ENCODE data around the gene VRK1. TPM values are rescaled to one million over a fixed set of nuclear protein-coding genes. Genes with fewer than 3 reads are reported as not detected.

VRK1 gene
- total RNA-seq, 1 donor from 2014 or later: 20.0 TPM

DNA sequence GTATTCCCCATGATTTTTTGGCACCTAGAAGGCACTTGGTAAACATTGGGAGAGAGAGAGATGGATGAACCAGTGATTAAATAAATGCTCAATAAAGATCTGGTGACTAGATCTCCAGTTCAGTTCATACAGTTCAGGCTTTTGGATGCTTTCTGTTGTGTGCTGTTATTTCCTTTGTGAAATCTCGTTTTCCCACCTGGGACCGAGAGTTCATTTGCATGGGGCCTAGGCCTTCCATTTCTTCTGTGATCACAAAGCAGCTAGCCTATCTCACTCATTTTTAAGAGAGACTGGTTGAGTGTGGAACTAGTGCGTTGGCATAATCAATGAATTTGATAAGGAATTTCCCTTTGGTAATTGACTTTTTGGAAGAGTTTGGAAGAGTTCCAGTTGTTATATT is 104.0 kb downstream of the VRK1 start:
- TF ChIP-seq, protein P1, sequence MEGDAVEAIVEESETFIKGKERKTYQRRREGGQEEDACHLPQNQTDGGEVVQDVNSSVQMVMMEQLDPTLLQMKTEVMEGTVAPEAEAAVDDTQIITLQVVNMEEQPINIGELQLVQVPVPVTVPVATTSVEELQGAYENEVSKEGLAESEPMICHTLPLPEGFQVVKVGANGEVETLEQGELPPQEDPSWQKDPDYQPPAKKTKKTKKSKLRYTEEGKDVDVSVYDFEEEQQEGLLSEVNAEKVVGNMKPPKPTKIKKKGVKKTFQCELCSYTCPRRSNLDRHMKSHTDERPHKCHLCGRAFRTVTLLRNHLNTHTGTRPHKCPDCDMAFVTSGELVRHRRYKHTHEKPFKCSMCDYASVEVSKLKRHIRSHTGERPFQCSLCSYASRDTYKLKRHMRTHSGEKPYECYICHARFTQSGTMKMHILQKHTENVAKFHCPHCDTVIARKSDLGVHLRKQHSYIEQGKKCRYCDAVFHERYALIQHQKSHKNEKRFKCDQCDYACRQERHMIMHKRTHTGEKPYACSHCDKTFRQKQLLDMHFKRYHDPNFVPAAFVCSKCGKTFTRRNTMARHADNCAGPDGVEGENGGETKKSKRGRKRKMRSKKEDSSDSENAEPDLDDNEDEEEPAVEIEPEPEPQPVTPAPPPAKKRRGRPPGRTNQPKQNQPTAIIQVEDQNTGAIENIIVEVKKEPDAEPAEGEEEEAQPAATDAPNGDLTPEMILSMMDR (IDR thresholded peaks at IDR 0.05; ENCODE audit: unreplicated experiment): no peak
- H3K9me3 Mint-ChIP-seq: no peaks in the 10 kb centered on the region
- DNase-seq (ENCODE audit: low spot score in 2 of 2, unreplicated experiment in 2 of 2): no peak
- H3K27ac Mint-ChIP-seq: no peak overlapping the region
- H3K27me3 Mint-ChIP-seq (ENCODE audit: low read depth): no peaks in the 10 kb centered on the region
- no peaks in the 10 kb centered on the region for H3K36me3 Mint-ChIP-seq
- no peaks in the 10 kb centered on the region for H3K4me1 Mint-ChIP-seq
- no peak overlapping the region for H3K4me3 Mint-ChIP-seq

DNA sequence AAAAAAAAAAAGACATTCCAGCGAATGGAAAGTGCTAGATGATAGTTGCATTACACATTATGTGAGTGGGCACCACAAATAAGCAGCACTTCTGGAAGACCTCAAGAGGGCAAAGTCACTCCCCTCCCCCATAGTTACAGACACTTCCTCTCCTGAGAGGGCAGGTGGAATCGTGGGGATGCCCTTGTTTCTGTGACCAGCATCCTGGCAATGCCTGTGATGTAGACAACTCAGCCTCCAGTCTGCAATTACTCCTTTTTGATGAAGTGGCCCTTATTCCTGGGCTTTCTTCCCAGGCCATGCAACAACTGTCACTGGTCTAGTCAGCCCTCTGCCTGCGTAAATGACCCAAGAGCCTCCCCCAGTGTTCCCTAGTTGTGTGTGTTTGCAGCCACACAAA is 104.8 kb downstream of the VRK1 start:
- H3K36me3 Mint-ChIP-seq: no peaks in the 10 kb centered on the region
- DNase-seq (ENCODE audit: low spot score in 2 of 2, unreplicated experiment in 2 of 2): no peak
- no peaks in the 10 kb centered on the region for H3K27me3 Mint-ChIP-seq (ENCODE audit: low read depth)
- H3K9me3 Mint-ChIP-seq: no peaks in the 10 kb centered on the region
- no peak overlapping the region for H3K27ac Mint-ChIP-seq
- TF ChIP-seq, protein P1 (IDR thresholded peaks at IDR 0.05; ENCODE audit: unreplicated experiment): no peak
- H3K4me3 Mint-ChIP-seq: no peak overlapping the region
- H3K4me1 Mint-ChIP-seq: no peaks in the 10 kb centered on the region

DNA sequence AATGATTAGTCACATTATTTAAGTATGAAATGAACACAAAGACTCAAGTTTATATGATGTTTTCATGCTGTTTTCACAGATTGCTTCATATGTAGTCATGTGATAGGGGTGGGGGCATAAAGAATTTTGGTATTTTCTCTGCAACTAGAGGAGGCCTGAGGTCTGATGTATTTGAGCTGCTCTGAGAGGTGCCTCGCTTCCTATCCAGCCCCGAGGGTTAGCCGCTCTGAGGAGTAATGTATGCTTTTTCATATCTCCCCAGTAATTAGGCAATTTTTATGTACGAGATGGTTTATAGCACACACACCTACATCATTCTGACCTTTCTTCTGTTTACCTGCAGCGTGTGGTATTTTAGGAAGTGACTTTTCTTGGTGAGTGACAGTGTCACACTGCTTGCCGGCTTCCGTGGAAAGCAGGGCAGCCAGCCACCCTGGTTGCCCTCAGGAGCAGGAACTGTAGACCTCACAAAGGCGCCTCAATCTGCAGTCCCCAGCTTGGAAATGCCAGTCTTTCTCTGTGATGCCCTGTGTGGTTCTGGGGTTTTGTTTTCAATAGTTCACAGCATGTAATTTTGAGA is 106.4 kb downstream of the VRK1 start:
- no peaks in the 10 kb centered on the region for H3K4me1 Mint-ChIP-seq
- TF ChIP-seq, protein P1 (IDR thresholded peaks at IDR 0.05; ENCODE audit: unreplicated experiment): no peak
- peaks cover 2% of the 10 kb centered on the region for H3K36me3 Mint-ChIP-seq
- H3K27ac Mint-ChIP-seq: no peak overlapping the region
- no peaks in the 10 kb centered on the region for H3K27me3 Mint-ChIP-seq (ENCODE audit: low read depth)
- no peak overlapping the region for H3K4me3 Mint-ChIP-seq
- H3K9me3 Mint-ChIP-seq: peaks cover 5% of the 10 kb centered on the region
- DNase-seq (ENCODE audit: low spot score in 2 of 2, unreplicated experiment in 2 of 2): no peak

DNA sequence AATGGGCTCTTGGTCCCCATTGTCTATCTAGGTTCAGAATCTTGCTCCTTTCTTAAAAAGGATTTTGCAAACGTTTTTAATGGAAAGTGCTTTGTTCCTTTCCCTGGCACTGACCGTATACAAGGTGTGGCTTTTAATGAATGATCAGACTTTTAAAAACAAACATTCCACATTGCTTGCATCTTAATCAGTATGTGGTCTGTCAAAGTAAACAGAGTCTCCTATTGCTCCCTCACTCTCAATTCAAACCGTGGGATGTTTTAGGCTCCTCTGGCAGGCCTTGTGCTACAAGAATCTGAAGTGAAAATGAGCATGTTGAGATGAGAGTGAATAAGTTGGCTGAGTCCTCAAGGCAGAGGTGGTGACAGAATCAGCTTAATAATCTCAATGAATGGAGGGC is 107.0 kb downstream of the VRK1 start:
- H3K27ac Mint-ChIP-seq: no peak overlapping the region
- TF ChIP-seq, protein P1 (IDR thresholded peaks at IDR 0.05; ENCODE audit: unreplicated experiment): no peak

DNA sequence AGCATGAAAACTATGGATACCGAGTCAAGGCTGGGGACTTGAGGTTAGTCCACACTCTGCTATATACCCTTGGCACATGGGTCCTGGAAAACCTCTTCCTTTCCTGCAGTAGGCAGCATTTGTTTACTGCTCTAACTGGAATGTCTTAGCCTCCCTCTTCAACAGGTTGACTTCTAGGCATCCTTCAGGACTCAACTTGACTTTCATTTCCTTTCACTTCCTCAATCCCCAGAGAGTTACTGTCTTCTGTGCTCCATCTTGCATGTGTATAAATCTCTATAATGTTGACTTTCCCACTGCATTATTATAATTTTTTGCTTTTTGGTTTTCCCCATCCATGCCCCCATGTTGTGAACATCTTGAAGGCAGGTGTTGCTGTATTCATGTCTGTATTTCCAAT is 107.9 kb downstream of the VRK1 start:
- Mint-ChIP-seq H3K27ac (no peak overlapping the region), H3K27me3 (ENCODE audit: low read depth) (no peaks in the 10 kb centered on the region), H3K4me1 (no peaks in the 10 kb centered on the region), H3K9me3 (peaks cover 19% of the 10 kb centered on the region), H3K4me3 (no peak overlapping the region), H3K36me3 (peaks cover 11% of the 10 kb centered on the region)
- no peak for DNase-seq (ENCODE audit: low spot score in 2 of 2, unreplicated experiment in 2 of 2)
- TF ChIP-seq, protein P1 (IDR thresholded peaks at IDR 0.05; ENCODE audit: unreplicated experiment): no peak

More for the DNA sequence above, 107.0 kb downstream of the VRK1 start:
- no peak for DNase-seq (ENCODE audit: low spot score in 2 of 2, unreplicated experiment in 2 of 2)
- no peaks in the 10 kb centered on the region for H3K4me1 Mint-ChIP-seq
- H3K9me3 Mint-ChIP-seq: peaks cover 10% of the 10 kb centered on the region
- H3K4me3 Mint-ChIP-seq: no peak overlapping the region
- peaks cover 4% of the 10 kb centered on the region for H3K36me3 Mint-ChIP-seq
- H3K27me3 Mint-ChIP-seq (ENCODE audit: low read depth): no peaks in the 10 kb centered on the region

DNA sequence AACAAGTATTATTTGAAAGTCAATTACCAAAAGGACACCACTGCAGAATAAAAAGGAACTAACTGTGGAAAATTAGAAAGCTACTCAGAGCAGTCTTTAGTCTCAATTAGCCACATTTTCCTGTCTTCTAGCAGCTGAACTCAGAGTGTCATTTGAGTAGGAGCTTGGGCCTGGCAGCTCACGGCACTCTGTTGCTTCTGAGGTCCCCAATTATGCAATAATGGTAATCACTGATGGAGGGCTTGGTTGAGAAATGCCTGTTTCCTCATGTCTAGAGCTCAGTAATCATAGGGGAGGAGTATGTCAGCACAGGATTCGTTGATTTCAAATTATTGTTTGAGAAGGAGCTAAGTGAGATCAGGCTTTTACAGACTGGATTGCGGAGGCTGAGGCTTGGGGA is 108.6 kb downstream of the VRK1 start:
- Mint-ChIP-seq H3K27ac (no peak overlapping the region), H3K4me1 (no peaks in the 10 kb centered on the region), H3K9me3 (peaks cover 20% of the 10 kb centered on the region), H3K36me3 (peaks cover 12% of the 10 kb centered on the region), H3K27me3 (ENCODE audit: low read depth) (no peaks in the 10 kb centered on the region), H3K4me3 (no peak overlapping the region)
- TF ChIP-seq, protein P1 (IDR thresholded peaks at IDR 0.05; ENCODE audit: unreplicated experiment): no peak
- DNase-seq (ENCODE audit: low spot score in 2 of 2, unreplicated experiment in 2 of 2): no peak
